ENCODE results near the gene RBM33. TPM values are rescaled to one million over a fixed set of nuclear protein-coding genes. Genes with fewer than 3 reads are reported as not detected.

The RBM33 gene
- total and polyA plus RNA-seq, 2 of the 4 experiments (the other 2 are of a cell fraction), result 7.3 to 10.8 TPM

GRCh38 chr7:155635817-155636216 is 8.6 kb upstream of the RBM33 start:
- Histone ChIP-seq H2AK5ac (ENCODE audit: low read depth, low read length) (no peak overlapping the region), H3K9me1 (ENCODE audit: insufficient read depth, low read length) (no peaks in the 10 kb centered on the region), H2BK120ac (ENCODE audit: low read depth, low read length) (no peak overlapping the region), H3K18ac (ENCODE audit: low read depth, low read length) (no peak overlapping the region), H3K4me2 (ENCODE audit: low read depth, low read length) (no peak overlapping the region), H3K23ac (ENCODE audit: low read depth, low read length) (no peak overlapping the region), H3K27ac (ENCODE audit: insufficient read depth, low read length) (no peak overlapping the region), H4K20me1 (ENCODE audit: insufficient read depth, low read length) (no peaks in the 10 kb centered on the region), H3K27me3 (ENCODE audit: control insufficient read depth, insufficient read depth, low read length) (no peaks in the 10 kb centered on the region), H3K4ac (ENCODE audit: low read depth, low read length) (no peak overlapping the region), H2BK15ac (ENCODE audit: low read depth, low read length) (no peak overlapping the region), H2AK9ac (replicated peaks; ENCODE audit: low read depth, low read length, poor library complexity) (no peak overlapping the region), H2BK5ac (ENCODE audit: low read depth, low read length, poor library complexity, severe bottlenecking) (no peak overlapping the region), H2BK20ac (ENCODE audit: low read depth, low read length) (no peak overlapping the region), H3K4me3 (ENCODE audit: insufficient read depth, low read depth, low read length) (no peak overlapping the region), H3K14ac (replicated peaks; ENCODE audit: low read depth, low read length) (no peak overlapping the region), H3K9me3 (ENCODE audit: control insufficient read depth, insufficient read depth, low read length) (peaks cover 16% of the 10 kb centered on the region), H3K9ac (ENCODE audit: low read depth, low read length) (no peak overlapping the region), H4K8ac (ENCODE audit: low read depth in 2 of 2, low read length in 2 of 2) (no peak overlapping the region), H2AFZ (replicated peaks; ENCODE audit: low read length, poor library complexity) (no peak overlapping the region), H3K79me1 (ENCODE audit: low read depth in 1 of 2, low read length in 2 of 2) (no peaks in the 10 kb centered on the region), H3K4me1 (ENCODE audit: control insufficient read depth, insufficient read depth, low read length) (no peaks in the 10 kb centered on the region), H3K36me3 (ENCODE audit: control insufficient read depth, insufficient read depth, low read length) (no peaks in the 10 kb centered on the region), H4K5ac (ENCODE audit: low read depth, low read length) (no peak overlapping the region), H4K91ac (ENCODE audit: insufficient read depth, low read depth, low read length) (no peak overlapping the region), H3K56ac (ENCODE audit: extremely low read depth, insufficient read depth, low read length) (no peak overlapping the region)
- ChIA-PET POLR2A (ENCODE audit: unreplicated experiment) (no interaction called here), CTCF (no interaction called here)
- dilution Hi-C loops (cut with HindIII; ENCODE audit: low sequenced_read_pairs, unreplicated experiment), result no loop called here
- ATAC-seq (ENCODE audit: low read depth), result no peak
- no peak for DNase-seq
- intact Hi-C loops (cut with micrococcal nuclease), result no loop called here
- no CpG with 5 or more reads among the region's 3 CpGs for WGBS, 2 experiments (ENCODE audit: extremely low coverage in 2 of 2, insufficient read length in 1 of 2)
- no TSS peak for BruUV-seq (replicated peaks)
- no peak for TF ChIP-seq MAZ (IDR thresholded peaks at IDR 0.05; ENCODE audit: borderline replicate concordance, low read depth, low read length)
- no peak for TF ChIP-seq POLR2A (IDR thresholded peaks at IDR 0.05; ENCODE audit: low read depth, low read length)
- no peak for TF ChIP-seq FOS (IDR thresholded peaks at IDR 0.05; ENCODE audit: low read depth, low read length)
- TF ChIP-seq CHD1 (IDR thresholded peaks at IDR 0.05; ENCODE audit: low read depth, low read length), result no peak
- TF ChIP-seq RCOR1 (IDR thresholded peaks at IDR 0.05; ENCODE audit: insufficient replicate concordance, low read length), result no peak
- TF ChIP-seq RFX5 (IDR thresholded peaks at IDR 0.05; ENCODE audit: low read depth, low read length), result no peak
- TF ChIP-seq, protein P1, sequence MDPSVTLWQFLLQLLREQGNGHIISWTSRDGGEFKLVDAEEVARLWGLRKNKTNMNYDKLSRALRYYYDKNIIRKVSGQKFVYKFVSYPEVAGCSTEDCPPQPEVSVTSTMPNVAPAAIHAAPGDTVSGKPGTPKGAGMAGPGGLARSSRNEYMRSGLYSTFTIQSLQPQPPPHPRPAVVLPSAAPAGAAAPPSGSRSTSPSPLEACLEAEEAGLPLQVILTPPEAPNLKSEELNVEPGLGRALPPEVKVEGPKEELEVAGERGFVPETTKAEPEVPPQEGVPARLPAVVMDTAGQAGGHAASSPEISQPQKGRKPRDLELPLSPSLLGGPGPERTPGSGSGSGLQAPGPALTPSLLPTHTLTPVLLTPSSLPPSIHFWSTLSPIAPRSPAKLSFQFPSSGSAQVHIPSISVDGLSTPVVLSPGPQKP (IDR thresholded peaks at IDR 0.05; ENCODE audit: borderline replicate concordance, low read depth, low read length), result no peak
- no peak for TF ChIP-seq CEBPB (IDR thresholded peaks at IDR 0.05; ENCODE audit: low read depth, low read length)
- TF ChIP-seq, protein P2, sequence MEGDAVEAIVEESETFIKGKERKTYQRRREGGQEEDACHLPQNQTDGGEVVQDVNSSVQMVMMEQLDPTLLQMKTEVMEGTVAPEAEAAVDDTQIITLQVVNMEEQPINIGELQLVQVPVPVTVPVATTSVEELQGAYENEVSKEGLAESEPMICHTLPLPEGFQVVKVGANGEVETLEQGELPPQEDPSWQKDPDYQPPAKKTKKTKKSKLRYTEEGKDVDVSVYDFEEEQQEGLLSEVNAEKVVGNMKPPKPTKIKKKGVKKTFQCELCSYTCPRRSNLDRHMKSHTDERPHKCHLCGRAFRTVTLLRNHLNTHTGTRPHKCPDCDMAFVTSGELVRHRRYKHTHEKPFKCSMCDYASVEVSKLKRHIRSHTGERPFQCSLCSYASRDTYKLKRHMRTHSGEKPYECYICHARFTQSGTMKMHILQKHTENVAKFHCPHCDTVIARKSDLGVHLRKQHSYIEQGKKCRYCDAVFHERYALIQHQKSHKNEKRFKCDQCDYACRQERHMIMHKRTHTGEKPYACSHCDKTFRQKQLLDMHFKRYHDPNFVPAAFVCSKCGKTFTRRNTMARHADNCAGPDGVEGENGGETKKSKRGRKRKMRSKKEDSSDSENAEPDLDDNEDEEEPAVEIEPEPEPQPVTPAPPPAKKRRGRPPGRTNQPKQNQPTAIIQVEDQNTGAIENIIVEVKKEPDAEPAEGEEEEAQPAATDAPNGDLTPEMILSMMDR (conservative IDR thresholded peaks at IDR 0.05; ENCODE audit: low read depth, low read length), result no peak
- no peak for TF ChIP-seq NFE2L2 (IDR thresholded peaks at IDR 0.05; ENCODE audit: low read depth, low read length)
- no peak for TF ChIP-seq MAFK (IDR thresholded peaks at IDR 0.05; ENCODE audit: low read depth, low read length)
- TF ChIP-seq, protein P3, sequence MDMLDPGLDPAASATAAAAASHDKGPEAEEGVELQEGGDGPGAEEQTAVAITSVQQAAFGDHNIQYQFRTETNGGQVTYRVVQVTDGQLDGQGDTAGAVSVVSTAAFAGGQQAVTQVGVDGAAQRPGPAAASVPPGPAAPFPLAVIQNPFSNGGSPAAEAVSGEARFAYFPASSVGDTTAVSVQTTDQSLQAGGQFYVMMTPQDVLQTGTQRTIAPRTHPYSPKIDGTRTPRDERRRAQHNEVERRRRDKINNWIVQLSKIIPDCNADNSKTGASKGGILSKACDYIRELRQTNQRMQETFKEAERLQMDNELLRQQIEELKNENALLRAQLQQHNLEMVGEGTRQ (IDR thresholded peaks at IDR 0.05; ENCODE audit: low read depth, low read length), result no peak
- TF ChIP-seq RAD21 (IDR thresholded peaks at IDR 0.05; ENCODE audit: low read length), result no peak
- no peak for TF ChIP-seq MXI1 (IDR thresholded peaks at IDR 0.05; ENCODE audit: borderline replicate concordance, low read depth, low read length)
- no peak for TF ChIP-seq BHLHE40 (IDR thresholded peaks at IDR 0.05; ENCODE audit: low read depth, low read length)
- TF ChIP-seq SMC3 (IDR thresholded peaks at IDR 0.05; ENCODE audit: low read depth, low read length), result no peak
- in situ Hi-C loops (cut with MboI; ENCODE audit: low sequenced_read_pairs), result no loop called here
